Hepatocyte (in vitro differentiated cells): ENCODE data around the gene CHKB. TPM values are rescaled to one million over a fixed set of nuclear protein-coding genes. Genes with fewer than 3 reads are reported as not detected.

ENCODE experiments used
- DNase-seq: peaks from one replicate; pipeline ENCODE4 v3.0.0-alpha.2; 2016; ENCODE audit warnings: low spot score
- H2AFZ ChIP-seq: fragments of 200-600 bp; sonication (generic); 2 replicates; pipeline ENCODE4 v1.6.0; 2016; ENCODE audit warnings: antibody characterized with exemption, mild to moderate bottlenecking
- H3K27ac ChIP-seq: fragments of 200-600 bp; sonication (generic); 2 replicates; pipeline ENCODE4 v1.5.1; 2016; ENCODE audit warnings: mild to moderate bottlenecking
- H3K27me3 ChIP-seq: fragments of 200-600 bp; sonication (generic); 2 replicates; pipeline ENCODE4 v1.6.1; 2016
- H3K36me3 ChIP-seq: fragments of 200-600 bp; sonication (generic); replicated peaks from 2 replicates; pipeline ENCODE4 v1.5.1; 2016; ENCODE audit warnings: low read depth; ENCODE audit not compliant: insufficient read depth
- H3K4me1 ChIP-seq: fragments of 200-600 bp; sonication (generic); 2 replicates; pipeline ENCODE4 v1.5.1; 2016; ENCODE audit warnings: mild to moderate bottlenecking, moderate library complexity; ENCODE audit not compliant: insufficient read depth
- H3K4me2 ChIP-seq: fragments of 200-600 bp; sonication (generic); 2 replicates; pipeline ENCODE4 v1.6.0; 2016
- H3K4me3 ChIP-seq: fragments of 200-600 bp; sonication (generic); 2 replicates; pipeline ENCODE4 v1.5.1; 2016; ENCODE audit warnings: mild to moderate bottlenecking
- H3K79me2 ChIP-seq: fragments of 200-600 bp; sonication (generic); 2 replicates; pipeline ENCODE4 v1.6.0; 2017; ENCODE audit warnings: mild to moderate bottlenecking
- H3K9me2 ChIP-seq: fragments of 200-600 bp; sonication (generic); replicated peaks from 2 replicates; pipeline ENCODE4 v1.6.0; 2017; ENCODE audit warnings: mild to moderate bottlenecking; ENCODE audit not compliant: insufficient read depth
- H3K9me3 ChIP-seq: fragments of 200-600 bp; sonication (generic); 2 replicates; pipeline ENCODE4 v1.5.1; 2016; ENCODE audit warnings: low read depth, mild to moderate bottlenecking
- H4K20me1 ChIP-seq: fragments of 200-600 bp; sonication (generic); 2 replicates; pipeline ENCODE4 v1.6.0; 2016; ENCODE audit warnings: mild to moderate bottlenecking; ENCODE audit not compliant: insufficient read depth, poor library complexity, severe bottlenecking
- EZH2 ChIP-seq: fragments of 200-600 bp; sonication (generic); IDR thresholded peaks from 2 replicates; pipeline ENCODE4 v1.6.1; 2016; ENCODE audit warnings: antibody characterized with exemption, mild to moderate bottlenecking, borderline replicate concordance
- EZH2phosphoT487 ChIP-seq: fragments of 200-600 bp; sonication (generic); IDR thresholded peaks from one replicate; pipeline ENCODE4 v1.6.1; 2018; ENCODE audit warnings: antibody characterized with exemption, mild to moderate bottlenecking, low read depth, moderate library complexity; ENCODE audit not compliant: unreplicated experiment, severe bottlenecking
- WGBS: methylation state at CpG from one replicate; pipeline ENCODE4 v1.1.6; 2016; ENCODE audit warnings: low lambda C conversion rate; ENCODE audit errors: missing lambda C conversion rate; 5-methylcytosine and 5-hydroxymethylcytosine counted together
- polyA plus RNA-seq: library from polyadenylated mRNA; unstranded; fragments of >200 nt; fragmentation: Nextera tagmentation; extraction: Ambion mirVana; gene quantifications from 2 replicates; pipeline ENCODE4 v1.2.1, GENCODE V29; 2016
- total RNA-seq: library from RNA; depleted of rRNA; stranded (reverse); fragments of >200 nt; gene quantifications from 2 replicates; pipeline ENCODE4 v1.2.3, GENCODE V29; 2014
- TF ChIP-seq, protein P1 (sequence below): fragments of 200-600 bp; sonication (generic); IDR thresholded peaks from 2 replicates; pipeline ENCODE4 v1.5.1; 2016; ENCODE audit warnings: antibody characterized with exemption, mild to moderate bottlenecking; ENCODE audit not compliant: poor library complexity

Gene CHKB
- total and polyA plus RNA-seq, 2 experiments from 2014 or later = 54.9 to 89.7 TPM

DNA sequence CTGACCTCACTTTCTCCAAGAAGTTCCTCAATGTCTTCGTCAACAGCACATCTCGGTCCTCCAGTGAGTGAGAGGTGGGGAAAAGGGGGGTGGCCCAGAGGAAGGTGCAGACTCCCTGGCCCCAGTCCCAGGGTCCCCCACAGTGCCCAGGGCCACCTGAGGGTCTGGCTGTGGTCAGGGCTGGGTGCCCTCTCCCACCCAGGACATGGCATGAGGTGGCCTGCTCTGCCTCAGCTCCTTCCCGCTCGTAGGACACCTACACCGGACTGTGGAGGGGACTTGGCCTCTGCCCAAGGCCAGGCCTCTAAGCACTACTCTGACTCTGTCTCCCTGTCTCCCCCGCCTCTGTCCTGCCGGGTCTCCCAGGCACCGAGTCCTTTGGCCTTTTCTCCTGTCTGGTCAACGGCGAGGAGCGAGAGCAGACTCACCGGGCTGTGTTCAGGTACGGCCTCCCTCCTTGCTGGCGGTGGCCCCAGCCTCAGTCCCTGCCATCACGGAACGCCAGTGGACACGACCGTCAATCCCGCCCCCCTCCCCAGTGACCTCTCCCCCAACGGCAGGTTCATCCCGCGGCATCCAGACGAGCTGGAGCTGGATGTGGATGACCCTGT lies 22.5 kb upstream of the CHKB start:
- Histone ChIP-seq H4K20me1 (no peaks in the 10 kb centered on the region), H3K4me3 (no peak overlapping the region), H3K9me3 (no peaks in the 10 kb centered on the region), H3K4me2 (no peak overlapping the region), H3K79me2 (no peaks in the 10 kb centered on the region), H3K4me1 (peaks cover 3% of the 10 kb centered on the region), H3K36me3 (no peaks in the 10 kb centered on the region), H3K27ac (no peak overlapping the region), H3K27me3 (peaks cover 27% of the 10 kb centered on the region), H2AFZ (no peak overlapping the region), H3K9me2 (no peaks in the 10 kb centered on the region)
- DNase-seq = no peak
- no peak for TF ChIP-seq EZH2phosphoT487
- no peak for TF ChIP-seq EZH2
- TF ChIP-seq, protein P1, sequence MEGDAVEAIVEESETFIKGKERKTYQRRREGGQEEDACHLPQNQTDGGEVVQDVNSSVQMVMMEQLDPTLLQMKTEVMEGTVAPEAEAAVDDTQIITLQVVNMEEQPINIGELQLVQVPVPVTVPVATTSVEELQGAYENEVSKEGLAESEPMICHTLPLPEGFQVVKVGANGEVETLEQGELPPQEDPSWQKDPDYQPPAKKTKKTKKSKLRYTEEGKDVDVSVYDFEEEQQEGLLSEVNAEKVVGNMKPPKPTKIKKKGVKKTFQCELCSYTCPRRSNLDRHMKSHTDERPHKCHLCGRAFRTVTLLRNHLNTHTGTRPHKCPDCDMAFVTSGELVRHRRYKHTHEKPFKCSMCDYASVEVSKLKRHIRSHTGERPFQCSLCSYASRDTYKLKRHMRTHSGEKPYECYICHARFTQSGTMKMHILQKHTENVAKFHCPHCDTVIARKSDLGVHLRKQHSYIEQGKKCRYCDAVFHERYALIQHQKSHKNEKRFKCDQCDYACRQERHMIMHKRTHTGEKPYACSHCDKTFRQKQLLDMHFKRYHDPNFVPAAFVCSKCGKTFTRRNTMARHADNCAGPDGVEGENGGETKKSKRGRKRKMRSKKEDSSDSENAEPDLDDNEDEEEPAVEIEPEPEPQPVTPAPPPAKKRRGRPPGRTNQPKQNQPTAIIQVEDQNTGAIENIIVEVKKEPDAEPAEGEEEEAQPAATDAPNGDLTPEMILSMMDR = no peak
- 94% methylated on average over 23 of the region's 23 CpGs for WGBS

DNA sequence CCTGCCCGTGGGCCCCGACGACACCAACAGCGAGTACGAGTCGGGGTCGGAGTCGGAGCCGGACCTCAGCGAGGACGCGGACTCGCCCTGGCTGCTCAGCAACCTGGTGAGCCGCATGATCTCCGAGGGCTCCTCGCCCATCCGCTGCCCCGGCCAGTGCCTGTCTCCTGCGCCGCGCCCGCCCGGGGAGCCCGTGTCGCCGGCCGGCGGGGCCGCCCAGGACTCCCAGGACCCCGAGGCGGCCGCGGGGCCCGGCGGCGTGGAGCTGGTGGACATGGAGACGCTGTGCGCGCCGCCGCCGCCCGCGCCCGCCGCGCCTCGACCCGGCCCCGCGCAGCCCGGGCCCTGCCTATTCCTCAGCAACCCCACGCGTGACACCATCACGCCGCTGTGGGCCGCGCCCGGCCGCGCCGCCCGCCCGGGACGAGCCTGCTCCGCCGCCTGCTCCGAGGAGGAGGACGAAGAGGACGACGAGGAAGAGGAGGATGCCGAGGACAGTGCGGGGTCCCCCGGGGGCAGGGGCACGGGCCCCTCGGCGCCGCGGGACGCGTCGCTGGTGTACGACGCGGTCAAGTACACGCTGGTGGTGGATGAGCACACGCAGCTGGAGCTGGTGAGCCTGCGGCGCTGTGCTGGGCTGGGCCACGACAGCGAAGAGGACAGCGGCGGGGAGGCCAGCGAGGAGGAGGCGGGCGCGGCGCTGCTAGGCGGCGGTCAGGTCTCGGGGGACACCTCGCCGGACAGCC lies 21.8 kb upstream of the CHKB start:
- H3K4me2 ChIP-seq = no peak overlapping the region
- no peaks in the 10 kb centered on the region for H4K20me1 ChIP-seq
- H3K9me3 ChIP-seq = no peaks in the 10 kb centered on the region
- TF ChIP-seq EZH2phosphoT487 (no peak), EZH2 (no peak)
- TF ChIP-seq, protein P1 = no peak
- H2AFZ ChIP-seq = no peak overlapping the region
- H3K9me2 ChIP-seq = no peaks in the 10 kb centered on the region
- no peaks in the 10 kb centered on the region for H3K79me2 ChIP-seq
- 76% methylated on average over 52 of the region's 103 CpGs for WGBS
- peaks cover 27% of the 10 kb centered on the region for H3K27me3 ChIP-seq
- no peak for DNase-seq
- H3K4me1 ChIP-seq = peaks cover 3% of the 10 kb centered on the region
- H3K4me3 ChIP-seq = no peak overlapping the region
- no peak overlapping the region for H3K27ac ChIP-seq
- H3K36me3 ChIP-seq = no peaks in the 10 kb centered on the region

DNA sequence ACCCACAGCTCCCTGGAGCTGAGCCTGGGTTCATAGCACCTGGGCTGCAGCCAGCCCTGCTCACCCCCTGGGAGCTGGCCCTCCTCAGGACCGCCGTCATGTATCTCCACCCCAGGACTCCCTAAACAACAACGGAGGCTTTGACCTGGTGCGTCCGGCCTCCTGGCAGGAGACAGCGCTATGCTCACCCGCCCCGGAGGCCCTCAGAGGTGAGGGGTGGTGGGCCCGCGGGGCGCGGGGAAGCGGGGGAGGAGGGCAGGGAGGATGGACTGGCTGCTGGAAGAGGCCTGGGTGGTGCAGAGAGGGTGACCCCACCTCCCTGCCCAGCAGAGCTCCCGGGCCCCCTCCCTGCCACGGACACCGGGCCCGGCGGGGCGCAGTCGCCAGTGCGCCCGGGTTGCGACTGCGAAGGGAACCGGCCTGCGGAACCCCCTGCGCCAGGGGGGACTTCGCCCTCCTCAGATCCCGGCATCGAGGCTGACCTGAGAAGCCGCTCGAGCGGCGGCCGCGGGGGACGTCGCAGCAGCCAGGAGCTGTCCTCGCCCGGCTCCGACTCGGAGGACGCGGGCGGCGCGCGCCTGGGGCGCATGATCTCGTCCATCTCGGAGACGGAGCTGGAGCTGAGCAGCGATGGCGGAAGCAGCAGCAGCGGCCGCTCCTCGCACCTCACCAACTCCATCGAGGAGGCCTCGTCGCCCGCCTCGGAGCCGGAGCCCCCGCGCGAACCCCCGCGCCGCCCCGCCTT lies 21.0 kb upstream of the CHKB start:
- Histone ChIP-seq H3K9me3 (no peaks in the 10 kb centered on the region), H3K9me2 (no peaks in the 10 kb centered on the region), H3K4me3 (no peak overlapping the region), H3K4me1 (peaks cover 3% of the 10 kb centered on the region), H4K20me1 (no peaks in the 10 kb centered on the region), H3K79me2 (no peaks in the 10 kb centered on the region), H2AFZ (no peak overlapping the region), H3K27me3 (peaks cover 27% of the 10 kb centered on the region), H3K36me3 (no peaks in the 10 kb centered on the region), H3K27ac (no peak overlapping the region), H3K4me2 (no peak overlapping the region)
- 27% methylated on average over 41 of the region's 70 CpGs for WGBS
- TF ChIP-seq EZH2 (peak; percentile 57), EZH2phosphoT487 (no peak)
- TF ChIP-seq, protein P1 = no peak
- no peak for DNase-seq
